ENCODE data around the gene MRPS24.

DNA sequence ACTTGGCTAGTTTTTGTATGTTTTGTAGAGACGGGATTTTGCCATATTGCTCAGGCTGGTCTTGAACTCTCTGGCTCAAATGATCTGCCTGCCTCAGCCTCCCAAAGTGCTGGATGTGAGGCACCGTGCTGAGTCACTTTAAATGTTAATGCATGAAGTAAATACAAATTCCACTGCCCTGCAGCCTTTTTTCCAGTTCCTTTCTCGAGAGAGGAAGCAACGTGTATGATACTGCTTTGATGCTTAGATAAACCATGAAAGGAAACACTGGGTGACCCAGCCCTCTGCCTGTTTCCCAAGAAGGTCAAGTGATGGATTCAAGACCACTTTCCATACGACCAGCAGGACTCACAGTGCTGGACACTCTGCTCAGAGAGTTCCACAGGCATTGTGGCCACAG lies 11.3 kb upstream of the MRPS24 start:
- TF ChIP-seq, protein P1, sequence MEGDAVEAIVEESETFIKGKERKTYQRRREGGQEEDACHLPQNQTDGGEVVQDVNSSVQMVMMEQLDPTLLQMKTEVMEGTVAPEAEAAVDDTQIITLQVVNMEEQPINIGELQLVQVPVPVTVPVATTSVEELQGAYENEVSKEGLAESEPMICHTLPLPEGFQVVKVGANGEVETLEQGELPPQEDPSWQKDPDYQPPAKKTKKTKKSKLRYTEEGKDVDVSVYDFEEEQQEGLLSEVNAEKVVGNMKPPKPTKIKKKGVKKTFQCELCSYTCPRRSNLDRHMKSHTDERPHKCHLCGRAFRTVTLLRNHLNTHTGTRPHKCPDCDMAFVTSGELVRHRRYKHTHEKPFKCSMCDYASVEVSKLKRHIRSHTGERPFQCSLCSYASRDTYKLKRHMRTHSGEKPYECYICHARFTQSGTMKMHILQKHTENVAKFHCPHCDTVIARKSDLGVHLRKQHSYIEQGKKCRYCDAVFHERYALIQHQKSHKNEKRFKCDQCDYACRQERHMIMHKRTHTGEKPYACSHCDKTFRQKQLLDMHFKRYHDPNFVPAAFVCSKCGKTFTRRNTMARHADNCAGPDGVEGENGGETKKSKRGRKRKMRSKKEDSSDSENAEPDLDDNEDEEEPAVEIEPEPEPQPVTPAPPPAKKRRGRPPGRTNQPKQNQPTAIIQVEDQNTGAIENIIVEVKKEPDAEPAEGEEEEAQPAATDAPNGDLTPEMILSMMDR (IDR thresholded peaks at IDR 0.05 in 2 of 3, conservative IDR thresholded peaks at IDR 0.05 in 1 of 3; ENCODE audit: control insufficient read depth in 2 of 3, extremely low read depth in 1 of 3, insufficient read depth in 1 of 3, low read depth in 3 of 3, low read length in 3 of 3): no peak
- TF ChIP-seq CBX5 (IDR thresholded peaks at IDR 0.05; ENCODE audit: low read depth) (no peak), NFIC (IDR thresholded peaks at IDR 0.05; ENCODE audit: low read depth, low read length) (no peak), TAF1 (IDR thresholded peaks at IDR 0.05; ENCODE audit: borderline replicate concordance, low read depth, low read length) (no peak), RBBP5 (conservative IDR thresholded peaks at IDR 0.05) (no peak), LARP7 (IDR thresholded peaks at IDR 0.05) (no peak), GABPA (IDR thresholded peaks at IDR 0.05; ENCODE audit: low read depth) (no peak)
- TF ChIP-seq, protein P2, sequence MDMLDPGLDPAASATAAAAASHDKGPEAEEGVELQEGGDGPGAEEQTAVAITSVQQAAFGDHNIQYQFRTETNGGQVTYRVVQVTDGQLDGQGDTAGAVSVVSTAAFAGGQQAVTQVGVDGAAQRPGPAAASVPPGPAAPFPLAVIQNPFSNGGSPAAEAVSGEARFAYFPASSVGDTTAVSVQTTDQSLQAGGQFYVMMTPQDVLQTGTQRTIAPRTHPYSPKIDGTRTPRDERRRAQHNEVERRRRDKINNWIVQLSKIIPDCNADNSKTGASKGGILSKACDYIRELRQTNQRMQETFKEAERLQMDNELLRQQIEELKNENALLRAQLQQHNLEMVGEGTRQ (IDR thresholded peaks at IDR 0.05; ENCODE audit: borderline replicate concordance, low read depth, low read length): no peak
- TF ChIP-seq, protein P3, sequence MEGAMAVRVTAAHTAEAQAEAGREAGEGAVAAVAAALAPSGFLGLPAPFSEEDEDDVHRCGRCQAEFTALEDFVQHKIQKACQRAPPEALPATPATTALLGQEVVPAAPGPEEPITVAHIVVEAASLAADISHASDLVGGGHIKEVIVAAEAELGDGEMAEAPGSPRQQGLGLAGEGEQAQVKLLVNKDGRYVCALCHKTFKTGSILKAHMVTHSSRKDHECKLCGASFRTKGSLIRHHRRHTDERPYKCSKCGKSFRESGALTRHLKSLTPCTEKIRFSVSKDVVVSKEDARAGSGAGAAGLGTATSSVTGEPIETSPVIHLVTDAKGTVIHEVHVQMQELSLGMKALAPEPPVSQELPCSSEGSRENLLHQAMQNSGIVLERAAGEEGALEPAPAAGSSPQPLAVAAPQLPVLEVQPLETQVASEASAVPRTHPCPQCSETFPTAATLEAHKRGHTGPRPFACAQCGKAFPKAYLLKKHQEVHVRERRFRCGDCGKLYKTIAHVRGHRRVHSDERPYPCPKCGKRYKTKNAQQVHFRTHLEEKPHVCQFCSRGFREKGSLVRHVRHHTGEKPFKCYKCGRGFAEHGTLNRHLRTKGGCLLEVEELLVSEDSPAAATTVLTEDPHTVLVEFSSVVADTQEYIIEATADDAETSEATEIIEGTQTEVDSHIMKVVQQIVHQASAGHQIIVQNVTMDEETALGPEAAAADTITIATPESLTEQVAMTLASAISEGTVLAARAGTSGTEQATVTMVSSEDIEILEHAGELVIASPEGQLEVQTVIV (IDR thresholded peaks at IDR 0.05; ENCODE audit: borderline replicate concordance, partially characterized antibody): no peak

Measured in GM12878 (cell line).